GM18873 (cell line): ENCODE results near the gene MCTP2.
"Not testable (repeated sequence)": the region's sequence is repeated elsewhere in the genome, so short reads cannot be mapped to it uniquely, and the experiment has no call there.

Source experiments
- ATAC-seq: cut with Tn5 transposase; IDR thresholded peaks from one replicate; pipeline ENCODE4 v1.9.1; 2021; ENCODE audit warnings: mild to moderate bottlenecking, moderate library complexity, moderate number of reproducible peaks; ENCODE audit not compliant: unreplicated experiment, low FRiP score

Gene MCTP2

GRCh38 chr15:94493176-94493575 is 261.8 kb downstream of the MCTP2 start:
- ATAC-seq = no peak

DNA sequence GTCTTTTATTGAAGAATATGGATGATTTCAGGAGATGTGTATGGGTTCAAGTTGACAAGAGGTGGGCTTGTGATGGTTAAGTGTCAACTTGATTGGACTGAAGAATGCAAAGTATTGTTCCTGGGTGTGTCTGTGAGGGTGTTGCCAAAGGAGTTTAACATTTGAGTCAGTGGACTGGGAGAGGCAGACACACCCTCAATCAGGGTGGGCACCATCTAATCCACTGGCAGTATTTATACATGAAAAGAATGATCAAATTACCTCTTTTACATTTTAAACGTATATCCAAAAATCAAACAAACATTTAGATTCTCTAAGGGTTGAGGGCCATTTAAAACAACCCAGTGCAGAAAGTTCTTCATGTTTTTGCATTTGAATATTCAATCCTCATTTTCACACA is 262.2 kb downstream of the MCTP2 start:
- ATAC-seq = not testable (repeated sequence)

DNA sequence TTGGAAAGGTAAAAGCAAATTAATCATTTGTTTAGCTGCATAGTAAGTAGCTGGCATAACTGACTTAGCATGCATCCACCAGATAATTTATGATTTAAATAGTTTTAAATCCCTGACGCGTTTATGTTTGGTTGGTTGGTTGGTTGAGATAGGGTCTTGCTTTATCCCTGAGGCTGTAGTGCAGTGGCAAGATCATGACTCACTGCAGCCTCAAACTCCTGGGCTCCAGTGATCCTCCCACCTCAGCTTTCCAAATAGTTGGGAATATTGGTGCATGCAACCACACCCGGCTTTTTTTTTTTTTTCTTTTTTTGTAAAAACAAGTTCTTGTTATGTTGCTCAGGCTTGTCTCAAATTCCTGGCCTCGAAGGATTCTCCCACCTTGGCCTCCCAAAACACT is 263.4 kb downstream of the MCTP2 start:
- no peak for ATAC-seq

- ATAC-seq = no peak
These were observed 271.9 kb downstream of the MCTP2 start for GRCh38 chr15:94503293-94503692.

GRCh38 chr15:94509259-94509658 is 277.9 kb downstream of the MCTP2 start:
- ATAC-seq = no peak

DNA sequence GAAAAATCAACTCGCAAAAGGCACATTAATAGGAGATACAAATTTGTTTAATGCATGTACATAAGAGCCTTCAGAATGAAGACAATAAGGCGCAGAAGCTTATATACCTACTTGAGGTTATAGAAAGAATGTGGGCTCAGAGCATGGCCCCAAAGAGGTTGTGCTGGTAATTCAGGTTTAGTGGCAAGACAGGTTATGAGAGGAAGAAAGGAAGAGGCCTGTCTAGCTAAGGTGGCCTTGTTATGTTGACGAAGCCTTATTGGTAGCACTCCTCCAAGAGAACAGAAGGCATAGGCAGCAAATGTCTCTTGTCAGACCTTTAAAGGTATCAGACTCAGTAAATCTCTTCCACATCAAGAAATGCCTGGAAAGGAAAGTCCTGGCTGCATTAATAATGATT is 290.8 kb downstream of the MCTP2 start:
- ATAC-seq = no peak

GRCh38 chr15:94523873-94524272 is 292.5 kb downstream of the MCTP2 start:
- no peak for ATAC-seq

GRCh38 chr15:94524565-94524964 is 293.2 kb downstream of the MCTP2 start:
- ATAC-seq = no peak

DNA sequence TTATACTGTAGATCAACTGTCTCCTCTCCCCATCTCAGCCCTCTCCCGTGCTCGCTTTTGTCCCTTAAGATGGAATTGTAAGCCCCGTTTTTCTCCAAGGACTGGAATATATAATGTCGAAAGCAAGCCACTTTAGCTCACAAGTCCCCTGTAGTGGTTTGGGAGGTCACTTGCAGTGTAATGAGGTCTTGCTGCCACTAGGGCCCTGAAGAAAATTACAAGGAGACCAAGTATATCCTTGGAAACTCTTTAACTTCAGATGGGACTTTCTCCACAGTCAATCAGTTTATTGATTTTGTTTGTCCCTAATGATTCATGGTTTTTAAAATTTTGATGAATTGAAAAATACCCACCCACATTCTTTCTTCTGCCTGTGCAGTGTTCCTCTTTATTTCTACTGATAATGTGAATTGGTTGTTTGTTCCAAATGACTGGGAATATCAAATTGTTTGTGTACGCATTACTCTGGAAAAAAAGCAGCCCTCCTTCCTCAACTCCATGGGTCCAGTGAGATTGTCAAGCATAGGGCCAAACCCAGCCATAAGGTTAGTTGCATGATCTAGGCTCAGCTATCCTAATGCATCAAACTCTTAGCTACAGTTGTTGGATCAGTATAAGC is 294.8 kb downstream of the MCTP2 start:
- no peak for ATAC-seq

DNA sequence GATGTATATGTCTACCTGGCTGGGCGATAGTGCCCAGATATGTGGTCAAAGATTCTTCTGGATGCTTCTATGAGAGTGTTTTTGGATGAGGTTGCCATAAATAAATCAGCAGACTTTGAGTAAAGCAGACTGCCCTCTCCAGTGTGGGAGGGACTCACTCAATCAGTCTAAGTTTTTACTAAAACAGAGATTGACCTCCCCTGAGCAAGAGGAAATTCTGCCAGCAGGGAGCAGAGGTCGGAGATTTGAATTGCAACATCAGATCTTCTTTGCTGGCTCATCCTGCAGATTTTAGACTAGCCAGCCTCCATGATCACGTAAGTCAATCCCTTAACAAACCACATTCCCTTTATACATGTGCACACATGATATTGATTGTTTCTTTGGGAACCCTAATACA is 300.9 kb downstream of the MCTP2 start:
- ATAC-seq = no peak
